CD4-positive, alpha-beta T cell (primary cell): ENCODE data around the gene COL4A4. TPM values are rescaled to one million over a fixed set of nuclear protein-coding genes. Genes with fewer than 3 reads are reported as not detected.

ENCODE experiments used
- ATAC-seq: fragments of 200-7000 bp; cut with Tn5 transposase; one replicate; pipeline ENCODE4 v1.10.0; 2022; ENCODE audit warnings: mild to moderate bottlenecking; ENCODE audit not compliant: poor library complexity
- CTCF ChIA-PET: fragments of 350-600 bp; sonication (Branson Sonifier 250); formaldehyde crosslinking; loops from one replicate; lab custom pipeline; 2021; ENCODE audit warnings: antibody characterized with exemption, inconsistent platforms; lab: Charles Lee
- POLR2A ChIA-PET: fragments of 350-600 bp; sonication (Branson Sonifier 250); formaldehyde crosslinking; loops from one replicate; lab custom pipeline; 2021; ENCODE audit warnings: antibody characterized with exemption, inconsistent platforms; lab: Charles Lee
- DNase-seq, 14 experiments: peaks; one replicate each; pipeline ENCODE4 v3.0.0-alpha.2; 2013 to 2020; ENCODE audit warnings: mixed read lengths in 2 of 14
- H3K27ac ChIP-seq, 2 donors: one replicate each; pipeline versions ENCODE4 v1.5.1 to v1.7.0; 2013; ENCODE audit warnings: low read length in 2 of 2, low read depth in 1 of 2, mild to moderate bottlenecking in 1 of 2
- H3K27me3 ChIP-seq, 2 experiments: 1 replicate in 1 of 2; 2 replicates in 1 of 2; pipeline versions ENCODE4 v1.6.1 to v1.7.0; 2013; ENCODE audit warnings: low read length in 2 of 2, control low read depth in 1 of 2, mild to moderate bottlenecking in 1 of 2, moderate library complexity in 1 of 2; ENCODE audit not compliant: insufficient read depth in 2 of 2, control insufficient read depth in 1 of 2
- H3K36me3 ChIP-seq: one replicate; pipeline ENCODE4 v1.6.1; 2013; ENCODE audit warnings: low read length, control low read depth; ENCODE audit not compliant: insufficient read depth
- H3K4me1 ChIP-seq: one replicate; pipeline ENCODE4 v1.6.1; 2013; ENCODE audit warnings: low read length, control low read depth; ENCODE audit not compliant: insufficient read depth
- H3K4me3 ChIP-seq: one replicate; pipeline ENCODE4 v1.5.1; 2013; ENCODE audit warnings: mild to moderate bottlenecking, low read length, moderate library complexity
- H3K9me3 ChIP-seq, 2 experiments: 1 replicate in 1 of 2; 2 replicates in 1 of 2; pipeline versions ENCODE4 v1.6.1 to v1.7.0; 2013; ENCODE audit warnings: low read length in 2 of 2, mild to moderate bottlenecking in 2 of 2, control low read depth in 1 of 2, moderate library complexity in 1 of 2; ENCODE audit not compliant: control insufficient read depth in 1 of 2, insufficient read depth in 1 of 2
- H3K27ac Mint-ChIP-seq: one replicate; pipeline ENCODE4 v1.8.0; 2020; ENCODE audit warnings: mixed read lengths
- H3K27me3 Mint-ChIP-seq: one replicate; pipeline ENCODE4 v1.8.0; 2021; ENCODE audit warnings: mixed read lengths
- H3K36me3 Mint-ChIP-seq: one replicate; pipeline ENCODE4 v1.8.0; 2021; ENCODE audit warnings: low read depth, mixed read lengths
- H3K4me1 Mint-ChIP-seq: one replicate; pipeline ENCODE4 v1.8.0; 2021; ENCODE audit warnings: low read depth, mixed read lengths
- H3K4me3 Mint-ChIP-seq: one replicate; pipeline ENCODE4 v1.8.0; 2020; ENCODE audit warnings: mild to moderate bottlenecking, mixed read lengths
- H3K9me3 Mint-ChIP-seq: one replicate; pipeline ENCODE4 v1.8.0; 2020; ENCODE audit warnings: mixed read lengths
- CTCF ChIP-seq: fragments of 200-600 bp; IDR thresholded peaks from one replicate; pipeline ENCODE4 v1.8.0; 2022; ENCODE audit warnings: antibody characterized with exemption, mild to moderate bottlenecking
- intact Hi-C, 2 experiments: fragments of 100-400 bp; cut with DNase I in 1 of 2; cut with micrococcal nuclease in 1 of 2; formaldehyde crosslinking; loops; one replicate each; pipeline versions ENCODE4 v1.15.1 to v1.9.0; 2023 to 2025; cut with DNase I, micrococcal nuclease
- total RNA-seq, 174 experiments: library from RNA in 2 of 174; stranded (reverse) in 2 of 174; gene quantifications; one replicate each; pipeline ENCODE4 v1.2.3 and lab custom pipeline; 2021 to 2026

Gene COL4A4
- total RNA-seq, 2 experiments from 2014 or later = not detected

GRCh38 chr2:227198866-227199265 is 34.9 kb upstream of the COL4A4 start:
- no peak overlapping the region for H3K27ac Mint-ChIP-seq
- ChIA-PET CTCF (no interaction called here), POLR2A (no interaction called here)
- Histone ChIP-seq H3K4me3 (no peak overlapping the region), H3K4me1 (no peaks in the 10 kb centered on the region), H3K27ac (no peak overlapping the region), H3K36me3 (no peaks in the 10 kb centered on the region), H3K27me3 (no peaks in the 10 kb centered on the region), H3K9me3 (no peaks in the 10 kb centered on the region)
- ATAC-seq = no peak
- H3K4me1 Mint-ChIP-seq = no peaks in the 10 kb centered on the region
- TF ChIP-seq CTCF = no peak
- no peaks in the 10 kb centered on the region for H3K9me3 Mint-ChIP-seq
- H3K36me3 Mint-ChIP-seq = no peaks in the 10 kb centered on the region
- no peak overlapping the region for H3K4me3 Mint-ChIP-seq
- intact Hi-C loops = no loop called here
- DNase-seq = no peak
- peaks cover 6% of the 10 kb centered on the region for H3K27me3 Mint-ChIP-seq

- Histone ChIP-seq H3K36me3 (no peaks in the 10 kb centered on the region), H3K27ac (no peak overlapping the region), H3K4me3 (no peak overlapping the region), H3K9me3 (no peaks in the 10 kb centered on the region), H3K4me1 (no peaks in the 10 kb centered on the region), H3K27me3 (no peaks in the 10 kb centered on the region)
- Mint-ChIP-seq H3K4me1 (no peaks in the 10 kb centered on the region), H3K36me3 (no peaks in the 10 kb centered on the region), H3K4me3 (no peak overlapping the region), H3K27me3 (peaks cover 15% of the 10 kb centered on the region), H3K27ac (no peak overlapping the region), H3K9me3 (no peaks in the 10 kb centered on the region)
- ATAC-seq = no peak
- CTCF ChIA-PET = no interaction called here
- intact Hi-C loops = no loop called here
- POLR2A ChIA-PET = no interaction called here
- DNase-seq = no peak
- TF ChIP-seq CTCF = no peak
These were observed 30.2 kb upstream of the COL4A4 start for GRCh38 chr2:227194219-227194618.

GRCh38 chr2:227192491-227192890 is 28.5 kb upstream of the COL4A4 start:
- Mint-ChIP-seq H3K4me1 (no peaks in the 10 kb centered on the region), H3K36me3 (no peaks in the 10 kb centered on the region), H3K27ac (no peak overlapping the region), H3K9me3 (no peaks in the 10 kb centered on the region), H3K4me3 (no peak overlapping the region), H3K27me3 (peaks cover 24% of the 10 kb centered on the region)
- POLR2A ChIA-PET = no interaction called here
- intact Hi-C loops = no loop called here
- CTCF ChIA-PET = no interaction called here
- ATAC-seq (no peak), DNase-seq (no peak)
- Histone ChIP-seq H3K27me3 (peaks cover 0 to 4% of the 10 kb centered on the region in 2 experiments), H3K27ac (no peak overlapping the region), H3K36me3 (no peaks in the 10 kb centered on the region), H3K4me1 (no peaks in the 10 kb centered on the region), H3K9me3 (no peaks in the 10 kb centered on the region), H3K4me3 (no peak overlapping the region)
- TF ChIP-seq CTCF = no peak
